H4 (cell line): ENCODE data around the gene PIKFYVE. TPM values are rescaled to one million over a fixed set of nuclear protein-coding genes. Genes with fewer than 3 reads are reported as not detected.
"Not testable (repeated sequence)": the region's sequence is repeated elsewhere in the genome, so short reads cannot be mapped to it uniquely, and the experiment has no call there.

Experiments used
- DNase-seq: peaks from one replicate; pipeline ENCODE4 v3.0.0-alpha.2; 2015; ENCODE audit warnings: low spot score
- total RNA-seq: library from RNA; depleted of rRNA; stranded (reverse); fragments of >200 nt; shearing (Covaris generic); gene quantifications from 2 replicates; pipeline ENCODE4 v1.2.3, GENCODE V29; 2014

The PIKFYVE gene
- total RNA-seq, 1 experiment from 2014 or later = 16.0 TPM

- DNase-seq = no peak
These were observed 38.6 kb downstream of the PIKFYVE start for GRCh38 chr2:208304695-208305094.

GRCh38 chr2:208306291-208306690 lies 40.2 kb downstream of the PIKFYVE start:
- DNase-seq = no peak

DNA sequence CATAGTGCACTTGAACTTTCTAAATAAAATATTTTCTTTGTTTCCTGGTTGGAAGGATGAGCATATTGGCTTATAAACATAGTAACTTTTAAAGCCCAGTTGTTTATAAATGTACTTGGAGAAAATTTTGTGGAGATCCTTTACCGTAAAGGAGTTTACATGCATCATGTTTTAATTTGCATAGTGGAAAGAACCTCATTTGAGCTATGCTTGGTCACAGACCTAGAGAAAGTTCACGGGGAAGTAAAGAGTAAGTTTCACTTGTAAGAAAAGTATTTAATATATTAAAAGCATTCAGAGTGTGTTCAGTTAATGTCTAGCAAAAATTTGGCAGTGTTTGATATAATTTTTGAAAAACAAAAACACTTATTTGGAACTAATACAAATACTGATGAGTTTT lies 45.3 kb downstream of the PIKFYVE start:
- no peak for DNase-seq

DNA sequence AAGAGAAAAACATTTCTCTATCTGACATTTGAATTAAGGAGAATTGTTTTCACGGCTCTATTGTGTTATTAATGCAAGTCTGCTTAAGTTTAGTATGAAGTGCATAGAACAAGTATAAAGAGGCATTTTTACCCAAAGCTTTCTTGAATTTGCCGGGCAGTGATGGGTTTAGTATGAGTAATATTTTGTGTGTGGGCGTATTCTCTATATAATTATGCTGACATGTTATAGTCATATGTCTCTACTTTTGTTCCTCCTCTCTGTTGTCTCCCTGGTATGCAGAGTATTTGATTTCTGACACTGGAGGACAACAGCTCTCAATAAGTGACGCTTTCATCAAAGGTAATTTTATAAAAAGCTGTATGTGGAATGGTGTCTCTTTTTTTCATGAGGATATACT lies 45.9 kb downstream of the PIKFYVE start:
- DNase-seq = no peak

DNA sequence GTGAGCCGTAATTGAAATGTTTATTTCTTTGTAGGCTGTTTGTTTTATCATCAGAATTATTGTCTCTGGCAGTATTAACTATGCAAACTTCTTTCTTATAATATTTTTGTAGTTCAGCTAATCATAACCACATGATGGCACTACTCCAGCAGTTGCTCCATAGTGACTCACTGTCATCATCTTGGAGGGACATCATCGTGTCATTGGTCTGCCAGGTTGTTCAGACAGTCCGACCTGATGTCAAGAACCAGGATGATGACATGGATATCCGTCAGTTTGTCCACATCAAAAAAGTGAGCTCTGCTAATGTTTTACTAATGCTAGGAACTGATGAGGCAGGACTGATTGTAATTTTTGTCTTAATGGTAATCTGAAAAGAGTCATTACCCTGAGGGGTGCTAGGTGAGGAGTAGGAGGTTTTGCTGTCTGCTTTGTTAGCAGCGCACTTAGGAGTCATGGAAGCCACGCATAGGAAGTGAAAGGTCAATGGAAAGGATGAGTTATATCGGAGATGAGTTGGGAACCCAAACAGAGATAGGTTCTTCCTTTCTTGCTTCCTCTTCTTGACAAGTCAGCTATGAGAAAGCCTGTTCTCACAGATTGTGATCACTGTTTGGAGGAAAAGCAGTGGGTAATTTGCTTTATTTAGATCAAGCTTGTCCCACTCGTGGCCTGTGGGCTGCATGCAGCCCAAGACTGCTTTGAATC lies 49.2 kb downstream of the PIKFYVE start:
- no peak for DNase-seq

- DNase-seq = no peak
These were observed 52.1 kb downstream of the PIKFYVE start for GRCh38 chr2:208318127-208318526.

DNA sequence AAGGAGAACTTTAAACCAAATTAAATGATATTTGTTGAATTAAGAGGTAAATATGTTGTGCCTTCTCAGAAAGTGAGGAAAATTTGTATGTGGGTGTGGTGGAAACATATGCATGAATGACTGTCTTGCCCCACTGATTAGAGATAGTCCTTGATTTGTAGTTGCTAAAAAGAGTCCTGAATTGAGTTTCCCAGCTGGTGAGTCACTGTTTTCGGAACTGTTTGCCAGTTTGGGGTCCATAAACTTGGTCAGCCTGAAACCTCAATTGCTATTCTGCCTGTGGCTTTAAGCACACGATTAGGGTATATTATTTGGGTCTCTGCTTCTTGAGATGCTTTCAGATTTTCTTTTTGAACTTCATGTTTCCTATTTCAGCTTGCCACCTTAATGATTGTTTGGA lies 53.3 kb downstream of the PIKFYVE start:
- no peak for DNase-seq

GRCh38 chr2:208320686-208321085 lies 54.6 kb downstream of the PIKFYVE start:
- no peak for DNase-seq

DNA sequence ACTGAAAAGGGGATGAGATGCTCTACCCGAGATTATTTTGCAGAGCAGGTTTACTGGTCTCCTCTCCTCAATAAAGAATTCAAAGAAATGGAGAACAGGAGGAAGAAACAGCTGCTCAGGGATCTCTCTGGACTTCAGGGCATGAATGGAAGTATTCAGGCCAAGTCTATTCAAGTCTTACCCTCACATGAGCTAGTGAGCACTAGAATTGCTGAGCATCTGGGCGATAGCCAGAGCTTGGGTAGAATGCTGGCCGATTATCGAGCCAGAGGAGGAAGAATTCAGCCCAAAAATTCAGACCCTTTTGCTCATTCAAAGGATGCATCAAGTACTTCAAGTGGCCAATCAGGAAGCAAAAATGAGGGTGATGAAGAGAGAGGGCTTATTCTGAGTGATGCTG lies 60.0 kb downstream of the PIKFYVE start:
- DNase-seq = no peak

DNA sequence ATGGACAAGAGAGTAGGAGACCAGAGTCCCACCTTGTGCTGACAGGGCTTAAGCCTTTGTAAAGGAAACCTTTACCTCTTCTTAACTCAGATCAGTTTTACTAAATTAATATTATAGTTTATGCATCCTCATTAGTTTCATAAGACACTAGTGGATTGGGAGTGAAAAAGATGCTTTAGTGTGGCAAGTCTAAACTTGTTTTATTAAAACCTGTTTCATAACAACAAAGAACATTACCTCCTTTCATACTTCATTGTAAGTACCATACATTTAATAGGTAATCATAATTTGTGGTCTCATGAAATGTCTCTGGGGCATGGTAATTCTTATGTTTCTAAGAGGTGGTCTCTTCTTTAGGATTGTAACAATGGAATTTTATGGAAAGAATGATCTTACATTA lies 63.4 kb downstream of the PIKFYVE start:
- DNase-seq = no peak

- DNase-seq = no peak
These were observed 68.2 kb downstream of the PIKFYVE start for GRCh38 chr2:208334230-208334629.

DNA sequence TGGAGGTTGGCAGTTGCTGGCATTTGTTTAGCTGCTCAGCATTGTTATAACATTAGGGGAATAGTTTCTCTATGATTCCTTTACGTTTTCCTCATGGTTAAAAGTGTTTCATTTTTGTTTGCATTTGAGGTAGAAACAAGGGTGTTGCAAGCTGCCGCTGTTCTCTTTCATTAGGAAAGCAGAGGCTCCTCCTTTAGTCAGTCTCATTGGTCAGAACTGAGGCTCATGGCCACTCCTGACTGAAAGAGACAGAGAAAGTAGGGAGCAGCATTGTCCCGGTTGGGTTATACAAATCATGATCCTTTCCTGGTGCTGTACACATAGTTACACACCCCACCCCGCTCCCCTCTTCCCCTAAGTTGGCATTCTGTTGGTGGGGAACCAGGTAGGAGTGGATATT lies 80.7 kb downstream of the PIKFYVE start:
- no peak for DNase-seq

DNA sequence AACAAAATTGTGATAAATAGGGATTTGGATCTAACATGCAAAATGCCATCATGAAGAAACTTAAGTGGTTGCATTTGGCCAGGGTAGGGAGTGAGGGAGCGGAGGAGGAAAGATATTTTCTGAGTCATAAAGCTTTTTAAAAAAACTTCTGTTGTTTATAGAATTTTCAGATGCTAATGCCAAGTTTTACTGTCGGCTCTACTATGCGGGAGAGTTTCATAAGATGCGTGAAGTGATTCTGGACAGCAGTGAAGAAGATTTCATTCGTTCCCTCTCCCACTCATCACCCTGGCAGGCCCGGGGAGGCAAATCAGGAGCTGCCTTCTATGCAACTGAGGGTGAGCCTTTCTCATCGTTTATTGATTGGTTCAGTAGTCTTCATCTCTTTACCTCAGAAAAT lies 84.6 kb downstream of the PIKFYVE start:
- no peak for DNase-seq

DNA sequence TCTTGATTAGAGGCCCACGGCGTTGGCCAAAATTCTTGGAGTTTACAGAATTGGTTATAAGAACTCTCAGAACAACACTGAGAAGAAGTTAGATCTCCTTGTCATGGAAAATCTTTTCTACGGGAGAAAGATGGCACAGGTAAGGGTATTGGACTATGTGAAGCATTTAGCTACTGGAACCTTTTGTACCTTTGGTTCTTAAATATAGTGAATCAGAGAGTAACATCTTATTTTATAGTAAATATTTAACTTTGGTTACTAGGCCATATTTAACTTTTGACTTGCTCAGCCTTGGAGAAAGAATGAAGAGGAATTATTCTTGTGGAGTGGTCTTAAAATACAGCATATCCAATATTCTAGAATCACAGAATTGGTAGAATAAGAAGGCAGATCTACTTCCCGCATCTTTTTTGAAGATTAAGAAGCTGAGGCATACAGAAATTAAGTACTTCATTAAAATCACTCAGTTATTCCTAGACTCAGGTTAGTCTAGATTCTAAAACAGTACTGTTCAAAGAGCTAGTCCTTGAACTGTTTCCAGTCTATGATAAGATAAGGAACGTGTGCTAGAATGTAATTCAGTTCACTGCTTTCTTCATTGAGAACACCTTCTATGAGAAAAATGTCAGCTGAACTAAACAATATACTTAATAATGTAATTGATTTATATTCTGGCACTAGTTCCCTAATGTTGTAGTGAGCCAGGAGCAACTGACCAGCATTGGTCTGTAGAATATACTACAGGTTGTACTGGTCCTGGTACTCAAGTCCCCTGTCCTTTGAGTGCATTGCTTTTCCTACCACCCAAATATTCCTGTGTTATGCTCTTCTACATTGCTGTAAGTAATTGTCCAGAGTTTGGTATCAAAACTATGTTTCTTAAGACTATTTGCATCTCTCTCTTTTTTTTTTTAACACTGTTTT lies 86.9 kb downstream of the PIKFYVE start:
- no peak for DNase-seq

DNA sequence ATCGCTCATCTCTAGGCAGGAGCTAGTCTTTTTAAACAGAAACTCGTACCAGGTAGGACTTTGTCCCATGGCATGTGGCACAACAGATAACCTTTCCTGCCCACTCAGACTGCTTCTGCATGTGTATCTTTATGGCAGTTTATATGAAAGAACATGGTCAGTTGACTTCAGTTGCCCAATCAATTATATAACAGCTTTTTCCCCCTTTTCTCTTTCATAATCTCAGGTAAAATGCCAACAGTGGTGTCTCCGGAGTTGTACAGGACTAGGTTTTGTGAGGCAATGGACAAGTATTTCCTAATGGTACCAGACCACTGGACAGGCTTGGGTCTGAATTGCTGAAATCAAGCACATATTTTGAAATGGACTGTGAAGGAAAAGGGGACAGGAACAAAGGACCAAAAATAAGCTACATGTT lies 88.9 kb downstream of the PIKFYVE start:
- DNase-seq = no peak

- not testable (repeated sequence) for DNase-seq
These were observed 90.4 kb downstream of the PIKFYVE start for GRCh38 chr2:208356420-208356819.

GRCh38 chr2:208356846-208357574 lies 91.0 kb downstream of the PIKFYVE start:
- no peak for DNase-seq

DNA sequence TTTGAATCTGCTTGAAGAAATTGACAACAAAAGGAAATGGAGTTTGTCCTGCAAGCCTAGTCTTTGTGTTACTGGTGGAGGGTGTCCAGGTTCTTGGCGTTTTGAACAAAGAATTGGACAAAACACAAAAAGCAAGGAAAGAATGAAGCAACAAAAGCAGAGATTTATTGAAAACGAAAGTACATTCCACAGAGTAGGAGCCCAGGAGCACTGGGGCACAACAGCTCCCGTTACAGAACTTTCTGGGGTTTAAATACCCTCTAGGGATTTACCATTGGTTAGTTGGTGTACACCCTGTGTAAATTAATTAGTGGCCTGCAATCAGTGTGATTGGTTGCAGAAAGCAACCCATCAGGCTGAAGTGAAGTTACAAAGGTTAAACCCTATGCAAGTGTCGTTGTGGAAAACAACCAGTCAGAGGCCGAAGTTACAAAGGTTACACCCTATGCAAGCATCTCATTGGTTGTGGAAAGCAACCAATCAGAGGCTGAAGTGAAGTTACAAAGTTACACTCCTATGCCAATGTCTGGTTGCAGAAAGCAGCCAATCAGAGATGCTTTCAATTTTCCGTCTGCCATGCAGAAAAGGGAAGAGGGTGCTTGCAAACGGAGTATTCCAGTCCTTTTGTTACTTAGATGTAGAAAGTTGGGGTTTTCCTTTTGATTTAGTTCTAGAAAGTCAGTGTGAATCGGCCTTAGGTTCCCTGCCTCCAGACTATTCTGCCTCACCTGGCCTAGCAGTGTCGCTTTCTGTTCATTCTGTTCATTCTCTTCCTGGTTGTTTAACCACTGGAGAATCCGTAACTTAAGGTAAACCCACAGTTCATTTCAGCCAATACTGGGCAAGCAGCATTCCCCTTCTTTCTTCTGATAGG lies 92.9 kb downstream of the PIKFYVE start:
- no peak for DNase-seq

GRCh38 chr2:208359632-208359986 lies 93.6 kb downstream of the PIKFYVE start:
- no peak for DNase-seq

DNA sequence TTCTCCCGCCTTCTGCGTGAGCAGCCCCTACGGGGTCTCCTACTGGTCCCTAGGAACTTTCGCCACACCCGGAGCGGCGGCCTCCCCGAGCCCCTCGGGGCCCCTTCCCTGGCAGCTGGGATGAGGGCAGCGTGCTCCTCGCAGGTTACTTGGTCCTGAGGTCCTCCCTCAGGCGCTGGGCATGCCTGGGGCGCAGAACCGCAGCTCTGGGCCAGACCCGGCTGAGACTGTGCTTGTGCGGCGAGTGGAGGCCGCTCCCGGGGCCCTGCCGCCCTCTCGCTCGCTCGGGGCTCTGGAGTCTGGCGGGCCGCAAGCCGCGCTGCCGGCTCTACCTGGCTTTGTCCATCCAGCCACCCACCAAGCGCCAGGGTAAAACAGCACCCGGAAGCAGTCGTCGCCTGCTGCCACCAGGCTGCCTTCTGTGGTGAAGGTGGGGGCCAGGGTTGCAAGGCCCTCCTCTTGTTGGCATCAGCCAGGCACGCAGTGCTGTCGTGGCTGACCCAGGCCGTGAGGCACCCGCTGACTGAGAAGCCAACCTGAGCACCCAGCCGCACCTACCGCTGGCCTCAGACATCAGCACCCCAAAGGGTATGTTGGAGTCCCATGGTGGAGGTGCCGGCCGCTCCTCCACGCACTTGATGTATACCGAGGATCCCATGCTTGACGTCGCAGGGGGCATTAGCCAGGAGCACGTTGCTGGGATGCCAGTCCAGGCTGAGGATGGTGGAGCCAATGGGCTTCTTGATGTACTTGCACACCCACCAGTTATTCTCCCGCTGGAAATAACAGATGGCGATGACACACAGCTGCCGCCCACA lies 94.4 kb downstream of the PIKFYVE start:
- no peak for DNase-seq

GRCh38 chr2:208361077-208361441 lies 95.0 kb downstream of the PIKFYVE start:
- no peak for DNase-seq
